SK-N-SH treated with all-trans-retinoic acid at 6 μM for 48 hours (cell line): Measurements from ENCODE around the gene TLE6.
A peak's percentile ranks its signal among the peaks of the same experiment; 100 is the strongest.

ENCODE experiments used
- ATAC-seq: fragments of 200-7000 bp; cut with Tn5 transposase; 3 replicates; pipeline ENCODE4 v1.9.1; 2020; ENCODE audit warnings: mild to moderate bottlenecking, moderate library complexity
- ARNTL ChIP-seq: fragments of 450-650 bp; formaldehyde crosslinking; IDR thresholded peaks from 2 replicates; pipeline ENCODE4 v1.5.0; 2020; ENCODE audit warnings: low read depth, mild to moderate bottlenecking, moderate library complexity, borderline replicate concordance
- BACH2 ChIP-seq: fragments of 250-450 bp; sonication (Bioruptor Pico); IDR thresholded peaks from 2 replicates; pipeline ENCODE4 v1.9.0; 2021; ENCODE audit warnings: mild to moderate bottlenecking, borderline replicate concordance
- CREB5 ChIP-seq: fragments of 250-450 bp; sonication (Bioruptor Pico); IDR thresholded peaks from 2 replicates; pipeline ENCODE4 v1.5.1; 2020; ENCODE audit warnings: low read depth, mild to moderate bottlenecking, moderate library complexity
- CSDC2 ChIP-seq: fragments of 250-450 bp; sonication (Bioruptor Pico); IDR thresholded peaks from 2 replicates; pipeline ENCODE4 v1.5.0; 2020; ENCODE audit warnings: mild to moderate bottlenecking, moderate library complexity
- ESRRG ChIP-seq: fragments of 250-450 bp; sonication (Bioruptor Pico); IDR thresholded peaks from 2 replicates; pipeline ENCODE4 v1.6.1; 2021; ENCODE audit warnings: mild to moderate bottlenecking
- GLIS3 ChIP-seq: fragments of 250-450 bp; sonication (Bioruptor Pico); IDR thresholded peaks from 2 replicates; pipeline ENCODE4 v1.5.0; 2020; ENCODE audit warnings: mild to moderate bottlenecking, moderate library complexity
- ISL1 ChIP-seq: fragments of 250-450 bp; sonication (Bioruptor Pico); IDR thresholded peaks from 2 replicates; pipeline ENCODE4 v2.1.2; 2022; ENCODE audit warnings: mild to moderate bottlenecking, moderate library complexity
- OSR1 ChIP-seq: fragments of 250-450 bp; sonication (Bioruptor Pico); IDR thresholded peaks from 2 replicates; pipeline ENCODE4 v1.8.0; 2022; ENCODE audit warnings: moderate library complexity, mild to moderate bottlenecking, inconsistent platforms
- PATZ1 ChIP-seq: fragments of 250-450 bp; sonication (Bioruptor Pico); IDR thresholded peaks from 2 replicates; pipeline ENCODE4 v1.8.0; 2020; ENCODE audit warnings: mild to moderate bottlenecking, moderate library complexity, borderline replicate concordance
- PPARA ChIP-seq: fragments of 250-450 bp; sonication (Bioruptor Pico); IDR thresholded peaks from 2 replicates; pipeline ENCODE4 v1.5.0; 2020; ENCODE audit warnings: mild to moderate bottlenecking, borderline replicate concordance
- RARB ChIP-seq: fragments of 250-450 bp; sonication (Bioruptor Pico); IDR thresholded peaks from 2 replicates; pipeline ENCODE4 v1.8.0; 2021; ENCODE audit warnings: mild to moderate bottlenecking, moderate library complexity
- SNAI2 ChIP-seq: fragments of 250-450 bp; sonication (Bioruptor Pico); IDR thresholded peaks from 2 replicates; pipeline ENCODE4 v1.5.0; 2020; ENCODE audit warnings: mild to moderate bottlenecking, moderate library complexity
- TCF4 ChIP-seq: fragments of 250-450 bp; sonication (Bioruptor Pico); IDR thresholded peaks from 2 replicates; pipeline ENCODE4 v1.8.0; 2021; ENCODE audit warnings: mild to moderate bottlenecking, moderate library complexity, borderline replicate concordance
- TOX ChIP-seq: fragments of 250-450 bp; sonication (Bioruptor Pico); IDR thresholded peaks from 2 replicates; pipeline ENCODE4 v1.8.0; 2021; ENCODE audit warnings: mild to moderate bottlenecking, moderate library complexity, borderline replicate concordance
- TSHZ2 ChIP-seq: fragments of 250-450 bp; sonication (Bioruptor Pico); IDR thresholded peaks from 2 replicates; pipeline ENCODE4 v1.5.0; 2020; ENCODE audit warnings: mild to moderate bottlenecking, moderate library complexity
- ZC3H10 ChIP-seq: fragments of 250-450 bp; sonication (Bioruptor Pico); IDR thresholded peaks from 2 replicates; pipeline ENCODE4 v1.5.1; 2021; ENCODE audit warnings: mild to moderate bottlenecking, moderate library complexity
- ZFP30 ChIP-seq: fragments of 450-650 bp; formaldehyde crosslinking; IDR thresholded peaks from 2 replicates; pipeline ENCODE4 v1.5.0; 2022; ENCODE audit warnings: mild to moderate bottlenecking, moderate library complexity
- ZNF565 ChIP-seq: fragments of 450-650 bp; formaldehyde crosslinking; conservative IDR thresholded peaks from 2 replicates; pipeline ENCODE4 v1.5.0; 2020; ENCODE audit warnings: low read depth, mild to moderate bottlenecking, moderate library complexity
- ZNF70 ChIP-seq: fragments of 450-650 bp; formaldehyde crosslinking; IDR thresholded peaks from 2 replicates; pipeline ENCODE4 v1.5.0; 2020; ENCODE audit warnings: mild to moderate bottlenecking, moderate library complexity
- ZNF8 ChIP-seq: fragments of 450-650 bp; formaldehyde crosslinking; IDR thresholded peaks from 2 replicates; pipeline ENCODE4 v1.5.0; 2020; ENCODE audit warnings: mild to moderate bottlenecking, moderate library complexity
- TF ChIP-seq, protein P1 (sequence below): fragments of 250-450 bp; sonication (Bioruptor Pico); IDR thresholded peaks from 2 replicates; pipeline ENCODE4 v1.8.0; 2021; ENCODE audit warnings: low read depth, mild to moderate bottlenecking, moderate library complexity, borderline replicate concordance
- TF ChIP-seq, protein P2 (sequence below): fragments of 250-450 bp; sonication (Bioruptor Pico); IDR thresholded peaks from 2 replicates; pipeline ENCODE4 v1.5.1; 2021; ENCODE audit warnings: mild to moderate bottlenecking, moderate library complexity

TLE6 gene

GRCh38 chr19:3019211-3019854 lies 42.0 kb downstream of the TLE6 start:
- ATAC-seq, result no peak
- TF ChIP-seq ARNTL (CRISPR knock-in tag) (no peak), RARB (CRISPR knock-in tag) (no peak), SNAI2 (CRISPR knock-in tag) (no peak), OSR1 (CRISPR knock-in tag) (no peak), ZNF565 (CRISPR knock-in tag) (no peak), TSHZ2 (CRISPR knock-in tag) (no peak), ZFP30 (CRISPR knock-in tag) (no peak), TOX (CRISPR knock-in tag) (no peak), ZC3H10 (no peak), BACH2 (no peak)

DNA sequence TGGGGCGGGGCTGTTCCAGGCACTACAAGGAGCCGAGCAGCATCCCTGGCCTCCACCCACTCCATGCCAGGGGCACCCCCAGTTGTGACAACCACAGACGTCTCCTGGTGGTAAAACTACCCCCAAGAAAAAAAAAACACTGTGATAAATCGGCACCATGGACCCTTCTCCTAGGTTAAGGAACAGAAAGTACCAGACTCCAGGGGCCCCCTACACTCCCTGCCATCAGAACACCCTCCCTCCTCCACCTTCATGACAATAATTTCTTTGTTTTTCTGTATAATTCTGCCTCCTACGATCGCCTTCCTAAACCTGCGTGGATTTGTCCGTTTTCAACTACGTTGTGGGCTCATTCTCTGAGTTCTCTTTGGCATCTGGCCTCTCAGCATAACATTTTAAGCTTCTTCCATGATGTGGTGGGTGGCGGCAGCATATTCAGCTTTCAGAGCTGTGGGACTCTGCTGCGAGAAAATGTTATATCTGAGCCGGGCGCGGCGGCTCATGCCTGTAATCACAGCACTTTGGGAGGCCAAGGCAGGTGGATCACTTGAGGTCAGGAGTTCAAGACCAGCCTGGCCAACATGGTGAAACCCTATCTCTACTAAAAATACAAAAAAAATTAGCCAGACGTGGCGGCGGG lies 43.1 kb downstream of the TLE6 start:
- no peak for TF ChIP-seq PATZ1 (CRISPR knock-in tag)
- no peak for TF ChIP-seq SNAI2 (CRISPR knock-in tag)
- ATAC-seq, result peak; percentile 12; the same call in 1 of the 3 replicates

DNA sequence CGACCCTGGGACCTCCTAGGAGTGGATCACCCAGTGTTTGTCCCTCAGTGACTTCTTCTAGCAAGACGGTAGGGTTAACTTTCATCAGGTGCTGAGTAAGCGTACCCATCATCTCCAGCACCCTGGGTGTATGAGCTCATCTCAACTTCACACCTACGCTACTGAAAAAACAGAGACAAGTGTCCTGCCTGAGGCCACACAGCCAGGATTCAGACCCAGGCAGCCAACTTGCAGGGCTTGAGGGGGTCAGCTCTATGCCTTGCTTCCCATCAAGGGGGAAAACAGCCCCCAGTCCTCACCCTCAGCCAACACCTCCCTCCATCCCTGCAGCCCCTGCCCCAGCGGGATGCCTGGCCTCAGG lies 47.1 kb downstream of the TLE6 start:
- no peak for TF ChIP-seq TSHZ2 (CRISPR knock-in tag)
- TF ChIP-seq CSDC2, result no peak
- TF ChIP-seq ZNF8, result no peak
- TF ChIP-seq PPARA (CRISPR knock-in tag), result no peak
- TF ChIP-seq SNAI2 (CRISPR knock-in tag), result no peak
- no peak for TF ChIP-seq GLIS3 (CRISPR knock-in tag)
- TF ChIP-seq ZFP30 (CRISPR knock-in tag), result no peak
- TF ChIP-seq RARB (CRISPR knock-in tag), result no peak
- TF ChIP-seq ZNF70 (CRISPR knock-in tag), result no peak
- TF ChIP-seq, protein P1, sequence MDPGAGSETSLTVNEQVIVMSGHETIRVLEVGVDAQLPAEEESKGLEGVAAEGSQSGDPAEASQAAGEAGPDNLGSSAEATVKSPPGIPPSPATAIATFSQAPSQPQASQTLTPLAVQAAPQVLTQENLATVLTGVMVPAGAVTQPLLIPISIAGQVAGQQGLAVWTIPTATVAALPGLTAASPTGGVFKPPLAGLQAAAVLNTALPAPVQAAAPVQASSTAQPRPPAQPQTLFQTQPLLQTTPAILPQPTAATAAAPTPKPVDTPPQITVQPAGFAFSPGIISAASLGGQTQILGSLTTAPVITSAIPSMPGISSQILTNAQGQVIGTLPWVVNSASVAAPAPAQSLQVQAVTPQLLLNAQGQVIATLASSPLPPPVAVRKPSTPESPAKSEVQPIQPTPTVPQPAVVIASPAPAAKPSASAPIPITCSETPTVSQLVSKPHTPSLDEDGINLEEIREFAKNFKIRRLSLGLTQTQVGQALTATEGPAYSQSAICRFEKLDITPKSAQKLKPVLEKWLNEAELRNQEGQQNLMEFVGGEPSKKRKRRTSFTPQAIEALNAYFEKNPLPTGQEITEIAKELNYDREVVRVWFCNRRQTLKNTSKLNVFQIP (CRISPR knock-in tag), result no peak
- TF ChIP-seq OSR1 (CRISPR knock-in tag), result no peak
- no peak for TF ChIP-seq ZNF565 (CRISPR knock-in tag)
- TF ChIP-seq, protein P2, sequence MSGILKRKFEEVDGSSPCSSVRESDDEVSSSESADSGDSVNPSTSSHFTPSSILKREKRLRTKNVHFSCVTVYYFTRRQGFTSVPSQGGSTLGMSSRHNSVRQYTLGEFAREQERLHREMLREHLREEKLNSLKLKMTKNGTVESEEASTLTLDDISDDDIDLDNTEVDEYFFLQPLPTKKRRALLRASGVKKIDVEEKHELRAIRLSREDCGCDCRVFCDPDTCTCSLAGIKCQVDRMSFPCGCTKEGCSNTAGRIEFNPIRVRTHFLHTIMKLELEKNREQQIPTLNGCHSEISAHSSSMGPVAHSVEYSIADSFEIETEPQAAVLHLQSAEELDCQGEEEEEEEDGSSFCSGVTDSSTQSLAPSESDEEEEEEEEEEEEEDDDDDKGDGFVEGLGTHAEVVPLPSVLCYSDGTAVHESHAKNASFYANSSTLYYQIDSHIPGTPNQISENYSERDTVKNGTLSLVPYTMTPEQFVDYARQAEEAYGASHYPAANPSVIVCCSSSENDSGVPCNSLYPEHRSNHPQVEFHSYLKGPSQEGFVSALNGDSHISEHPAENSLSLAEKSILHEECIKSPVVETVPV (CRISPR knock-in tag), result no peak
- no peak for TF ChIP-seq BACH2
- no peak for TF ChIP-seq CREB5
- TF ChIP-seq PATZ1 (CRISPR knock-in tag), result no peak
- no peak for TF ChIP-seq ISL1 (CRISPR knock-in tag)
- TF ChIP-seq ESRRG, result no peak
- no peak for TF ChIP-seq TCF4 (CRISPR knock-in tag)
- no peak for ATAC-seq
